ENCODE results near the gene MYOM1. TPM values are rescaled to one million over a fixed set of nuclear protein-coding genes. Genes with fewer than 3 reads are reported as not detected.

MYOM1 gene
- total RNA-seq, 1 donor from 2014 or later, result 1.3 TPM

GRCh38 chr18:3089579-3089978 is 130.2 kb downstream of the MYOM1 start:
- Mint-ChIP-seq H3K4me3 (ENCODE audit: unreplicated experiment) (no peak overlapping the region), H3K27ac (ENCODE audit: unreplicated experiment) (no peak overlapping the region), H3K36me3 (ENCODE audit: unreplicated experiment) (no peaks in the 10 kb centered on the region), H3K4me1 (ENCODE audit: low read depth, unreplicated experiment) (peaks cover 2% of the 10 kb centered on the region), H3K9me3 (ENCODE audit: unreplicated experiment) (peaks cover 5% of the 10 kb centered on the region), H3K27me3 (ENCODE audit: unreplicated experiment) (no peaks in the 10 kb centered on the region)
- DNase-seq, result no peak
- TF ChIP-seq CTCF (IDR thresholded peaks at IDR 0.05; ENCODE audit: partially characterized antibody, unreplicated experiment), result no peak

GRCh38 chr18:3088449-3088848 is 131.3 kb downstream of the MYOM1 start:
- no peaks in the 10 kb centered on the region for H3K36me3 Mint-ChIP-seq (ENCODE audit: unreplicated experiment)
- no peak for TF ChIP-seq CTCF (IDR thresholded peaks at IDR 0.05; ENCODE audit: partially characterized antibody, unreplicated experiment)
- H3K27me3 Mint-ChIP-seq (ENCODE audit: unreplicated experiment), result no peaks in the 10 kb centered on the region
- peaks cover 5% of the 10 kb centered on the region for H3K9me3 Mint-ChIP-seq (ENCODE audit: unreplicated experiment)
- no peak for DNase-seq
- H3K27ac Mint-ChIP-seq (ENCODE audit: unreplicated experiment), result no peak overlapping the region
- H3K4me3 Mint-ChIP-seq (ENCODE audit: unreplicated experiment), result no peak overlapping the region
- H3K4me1 Mint-ChIP-seq (ENCODE audit: low read depth, unreplicated experiment), result peaks cover 2% of the 10 kb centered on the region

- peaks cover 2% of the 10 kb centered on the region for H3K4me1 Mint-ChIP-seq (ENCODE audit: low read depth, unreplicated experiment)
- no peak for TF ChIP-seq CTCF (IDR thresholded peaks at IDR 0.05; ENCODE audit: partially characterized antibody, unreplicated experiment)
- no peak overlapping the region for H3K4me3 Mint-ChIP-seq (ENCODE audit: unreplicated experiment)
- no peak for DNase-seq
- no peaks in the 10 kb centered on the region for H3K36me3 Mint-ChIP-seq (ENCODE audit: unreplicated experiment)
- H3K27ac Mint-ChIP-seq (ENCODE audit: unreplicated experiment), result no peak overlapping the region
- H3K27me3 Mint-ChIP-seq (ENCODE audit: unreplicated experiment), result no peaks in the 10 kb centered on the region
- peaks cover 2% of the 10 kb centered on the region for H3K9me3 Mint-ChIP-seq (ENCODE audit: unreplicated experiment)
These were observed 132.9 kb downstream of the MYOM1 start for GRCh38 chr18:3086871-3087270.

- Mint-ChIP-seq H3K4me1 (ENCODE audit: low read depth, unreplicated experiment) (peaks cover 2% of the 10 kb centered on the region), H3K27me3 (ENCODE audit: unreplicated experiment) (no peaks in the 10 kb centered on the region)
- TF ChIP-seq CTCF (IDR thresholded peaks at IDR 0.05; ENCODE audit: partially characterized antibody, unreplicated experiment), result no peak
These were observed 134.2 kb downstream of the MYOM1 start for GRCh38 chr18:3085612-3086011.

GRCh38 chr18:3084206-3084605 is 135.6 kb downstream of the MYOM1 start:
- Mint-ChIP-seq H3K4me3 (ENCODE audit: unreplicated experiment) (no peak overlapping the region), H3K27me3 (ENCODE audit: unreplicated experiment) (no peaks in the 10 kb centered on the region)

More at GRCh38 chr18:3085612-3086011, 134.2 kb downstream of the MYOM1 start:
- Mint-ChIP-seq H3K4me3 (ENCODE audit: unreplicated experiment) (no peak overlapping the region), H3K9me3 (ENCODE audit: unreplicated experiment) (peaks cover 2% of the 10 kb centered on the region), H3K36me3 (ENCODE audit: unreplicated experiment) (no peaks in the 10 kb centered on the region), H3K27ac (ENCODE audit: unreplicated experiment) (no peak overlapping the region)
- DNase-seq, result no peak

More at GRCh38 chr18:3084206-3084605, 135.6 kb downstream of the MYOM1 start:
- H3K36me3 Mint-ChIP-seq (ENCODE audit: unreplicated experiment), result no peaks in the 10 kb centered on the region
- peaks cover 2% of the 10 kb centered on the region for H3K4me1 Mint-ChIP-seq (ENCODE audit: low read depth, unreplicated experiment)
- no peak overlapping the region for H3K27ac Mint-ChIP-seq (ENCODE audit: unreplicated experiment)
- TF ChIP-seq CTCF (IDR thresholded peaks at IDR 0.05; ENCODE audit: partially characterized antibody, unreplicated experiment), result no peak
- H3K9me3 Mint-ChIP-seq (ENCODE audit: unreplicated experiment), result peaks cover 2% of the 10 kb centered on the region
- no peak for DNase-seq

All from glutamatergic neuron (in vitro differentiated cells).